Right lobe of liver (tissue), 4 donors: ENCODE measurements around the gene KRTAP19-4.
A peak's percentile ranks its signal among the peaks of the same experiment; 100 is the strongest.
"Not testable (repeated sequence)": the region's sequence is repeated elsewhere in the genome, so short reads cannot be mapped to it uniquely, and the experiment has no call there.

Experiments
- POLR2A ChIP-seq: fragments of 450-650 bp; IDR thresholded peaks from one replicate; pipeline ENCODE4 v1.6.1; 2017; ENCODE audit warnings: antibody characterized with exemption, mild to moderate bottlenecking
- TF ChIP-seq, protein P1 (sequence below), 4 donors: fragments of 200-600 bp in 3 of 4; fragments of 450-650 bp in 1 of 4; IDR thresholded peaks; one replicate each; pipeline versions ENCODE4 v1.5.1 to v1.8.0; 2016 to 2022; ENCODE audit warnings: antibody characterized with exemption in 4 of 4, mild to moderate bottlenecking in 2 of 4
- donor health status: DM: no; HTN: no; CAD: no.
- donor health status: DM: no; HTN: no; CAD: no.
- donor health status: DM: no; HTN: yes; CAD: no.

- TF ChIP-seq, protein P1, sequence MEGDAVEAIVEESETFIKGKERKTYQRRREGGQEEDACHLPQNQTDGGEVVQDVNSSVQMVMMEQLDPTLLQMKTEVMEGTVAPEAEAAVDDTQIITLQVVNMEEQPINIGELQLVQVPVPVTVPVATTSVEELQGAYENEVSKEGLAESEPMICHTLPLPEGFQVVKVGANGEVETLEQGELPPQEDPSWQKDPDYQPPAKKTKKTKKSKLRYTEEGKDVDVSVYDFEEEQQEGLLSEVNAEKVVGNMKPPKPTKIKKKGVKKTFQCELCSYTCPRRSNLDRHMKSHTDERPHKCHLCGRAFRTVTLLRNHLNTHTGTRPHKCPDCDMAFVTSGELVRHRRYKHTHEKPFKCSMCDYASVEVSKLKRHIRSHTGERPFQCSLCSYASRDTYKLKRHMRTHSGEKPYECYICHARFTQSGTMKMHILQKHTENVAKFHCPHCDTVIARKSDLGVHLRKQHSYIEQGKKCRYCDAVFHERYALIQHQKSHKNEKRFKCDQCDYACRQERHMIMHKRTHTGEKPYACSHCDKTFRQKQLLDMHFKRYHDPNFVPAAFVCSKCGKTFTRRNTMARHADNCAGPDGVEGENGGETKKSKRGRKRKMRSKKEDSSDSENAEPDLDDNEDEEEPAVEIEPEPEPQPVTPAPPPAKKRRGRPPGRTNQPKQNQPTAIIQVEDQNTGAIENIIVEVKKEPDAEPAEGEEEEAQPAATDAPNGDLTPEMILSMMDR (IDR thresholded peaks at IDR 0.05) = peak in 2 of 4 donors; percentile 33 to 38
- TF ChIP-seq POLR2A = not testable (repeated sequence)
These were observed 8.7 kb upstream of the KRTAP19-4 start for GRCh38 chr21:30505621-30506205.
